ENCODE results near the gene SPATA6. TPM values are rescaled to one million over a fixed set of nuclear protein-coding genes. Genes with fewer than 3 reads are reported as not detected.

SPATA6 gene
- total and polyA plus RNA-seq, 2 donors (not counting 3 experiments of a cell fraction or from before 2014, with no cell fraction given) = 0.79 to 4.9 TPM

DNA sequence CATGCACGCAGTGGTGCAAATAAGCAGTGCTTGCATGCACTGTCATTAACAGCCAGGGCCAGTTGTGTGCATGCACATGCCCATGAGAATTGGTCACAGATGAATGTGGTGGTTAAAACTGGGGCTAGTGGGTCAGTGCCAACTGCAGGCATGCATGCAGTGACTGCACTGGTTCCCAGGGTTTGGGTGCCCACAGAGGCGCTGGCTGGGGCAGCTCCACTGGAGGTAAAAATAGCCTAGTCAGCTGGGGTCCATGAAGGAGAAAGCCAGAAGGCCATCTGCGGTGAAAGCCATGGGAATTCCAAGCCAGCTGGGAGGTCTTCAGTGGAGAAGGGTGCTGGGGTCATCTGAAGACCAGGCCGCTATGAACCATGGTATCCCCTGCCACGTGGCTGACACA, 179.3 kb downstream of the SPATA6 start:
- Histone ChIP-seq H3K4me2 (ENCODE audit: insufficient read depth, low read length) (no peak overlapping the region), H3K27me3 (ENCODE audit: control insufficient read depth in 2 of 2, insufficient read depth in 2 of 2, low read length in 2 of 2) (no peaks in the 10 kb centered on the region), H3K9me1 (replicated peaks; ENCODE audit: control insufficient read depth, extremely low read depth, insufficient read depth, low read length) (no peaks in the 10 kb centered on the region), H3K9ac (replicated peaks; ENCODE audit: extremely low read depth, insufficient read depth, low read length) (no peak overlapping the region), H3K36me3 (ENCODE audit: control insufficient read depth in 2 of 2, extremely low read depth in 1 of 2, insufficient read depth in 2 of 2, low read length in 2 of 2) (no peaks in the 10 kb centered on the region), H3K79me2 (ENCODE audit: control insufficient read depth, insufficient read depth, low read length) (no peaks in the 10 kb centered on the region), H4K20me1 (replicated peaks; ENCODE audit: control insufficient read depth, extremely low read depth, insufficient read depth, low read length) (no peaks in the 10 kb centered on the region), H3K4me1 (ENCODE audit: control insufficient read depth, extremely low read depth, insufficient read depth, low read length) (no peaks in the 10 kb centered on the region), H2AFZ (ENCODE audit: low read depth, low read length) (no peak overlapping the region), H3K4me3 (replicated peaks in 1 of 3; ENCODE audit: insufficient read depth in 1 of 3, low read depth in 1 of 3, low read length in 3 of 3) (no peak overlapping the region), H3K9me3 (replicated peaks; ENCODE audit: control insufficient read depth, insufficient read depth, low read length) (no peaks in the 10 kb centered on the region), H3K27ac (ENCODE audit: insufficient read depth, low read depth, low read length) (no peak overlapping the region)
- dilution Hi-C loops (cut with MboI; ENCODE audit: extremely low pct_ligation_motif_present, low sequenced_read_pairs) = no loop called here
- CTCF ChIA-PET = no interaction called here
- TF ChIP-seq, protein P1, sequence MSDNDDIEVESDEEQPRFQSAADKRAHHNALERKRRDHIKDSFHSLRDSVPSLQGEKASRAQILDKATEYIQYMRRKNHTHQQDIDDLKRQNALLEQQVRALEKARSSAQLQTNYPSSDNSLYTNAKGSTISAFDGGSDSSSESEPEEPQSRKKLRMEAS (IDR thresholded peaks at IDR 0.05; ENCODE audit: insufficient read depth, insufficient read length) = no peak
- TF ChIP-seq MYC (IDR thresholded peaks at IDR 0.05; ENCODE audit: low read depth, low read length) (no peak), FOS (IDR thresholded peaks at IDR 0.05; ENCODE audit: borderline replicate concordance, insufficient read depth, low read length) (no peak), POLR2AphosphoS5 (IDR thresholded peaks at IDR 0.05; ENCODE audit: insufficient read depth, low read depth, low read length) (no peak), EZH2 (IDR thresholded peaks at IDR 0.05; ENCODE audit: borderline replicate concordance, low read depth, low read length, severe bottlenecking) (no peak), GATA2 (IDR thresholded peaks at IDR 0.05; ENCODE audit: insufficient read depth, insufficient read length, low read depth, low read length) (no peak), POLR2A (IDR thresholded peaks at IDR 0.05; ENCODE audit: low read depth, low read length) (no peak), JUN (IDR thresholded peaks at IDR 0.05; ENCODE audit: borderline replicate concordance, insufficient read depth, insufficient read length, low read depth) (no peak)
- TF ChIP-seq, protein P2, sequence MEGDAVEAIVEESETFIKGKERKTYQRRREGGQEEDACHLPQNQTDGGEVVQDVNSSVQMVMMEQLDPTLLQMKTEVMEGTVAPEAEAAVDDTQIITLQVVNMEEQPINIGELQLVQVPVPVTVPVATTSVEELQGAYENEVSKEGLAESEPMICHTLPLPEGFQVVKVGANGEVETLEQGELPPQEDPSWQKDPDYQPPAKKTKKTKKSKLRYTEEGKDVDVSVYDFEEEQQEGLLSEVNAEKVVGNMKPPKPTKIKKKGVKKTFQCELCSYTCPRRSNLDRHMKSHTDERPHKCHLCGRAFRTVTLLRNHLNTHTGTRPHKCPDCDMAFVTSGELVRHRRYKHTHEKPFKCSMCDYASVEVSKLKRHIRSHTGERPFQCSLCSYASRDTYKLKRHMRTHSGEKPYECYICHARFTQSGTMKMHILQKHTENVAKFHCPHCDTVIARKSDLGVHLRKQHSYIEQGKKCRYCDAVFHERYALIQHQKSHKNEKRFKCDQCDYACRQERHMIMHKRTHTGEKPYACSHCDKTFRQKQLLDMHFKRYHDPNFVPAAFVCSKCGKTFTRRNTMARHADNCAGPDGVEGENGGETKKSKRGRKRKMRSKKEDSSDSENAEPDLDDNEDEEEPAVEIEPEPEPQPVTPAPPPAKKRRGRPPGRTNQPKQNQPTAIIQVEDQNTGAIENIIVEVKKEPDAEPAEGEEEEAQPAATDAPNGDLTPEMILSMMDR (IDR thresholded peaks at IDR 0.05; ENCODE audit: extremely low read depth in 1 of 2, insufficient read depth in 1 of 2, low read depth in 1 of 2, low read length in 2 of 2) = no peak
- POLR2A ChIA-PET = no interaction called here
- FAIRE-seq = no peak
- no TSS peak for BruUV-seq (replicated peaks)
- intact Hi-C loops (cut with micrococcal nuclease) = no loop called here
- DNase-seq (ENCODE audit: low read depth, low spot score) = no peak
